Brain pericyte (primary cell): Measurements from ENCODE around the gene ESRRB.

ENCODE experiments used
- DNase-seq: peaks from one replicate; pipeline ENCODE4 v3.0.0-alpha.2; 2012; ENCODE audit warnings: low read depth, low spot score

Gene ESRRB

DNA sequence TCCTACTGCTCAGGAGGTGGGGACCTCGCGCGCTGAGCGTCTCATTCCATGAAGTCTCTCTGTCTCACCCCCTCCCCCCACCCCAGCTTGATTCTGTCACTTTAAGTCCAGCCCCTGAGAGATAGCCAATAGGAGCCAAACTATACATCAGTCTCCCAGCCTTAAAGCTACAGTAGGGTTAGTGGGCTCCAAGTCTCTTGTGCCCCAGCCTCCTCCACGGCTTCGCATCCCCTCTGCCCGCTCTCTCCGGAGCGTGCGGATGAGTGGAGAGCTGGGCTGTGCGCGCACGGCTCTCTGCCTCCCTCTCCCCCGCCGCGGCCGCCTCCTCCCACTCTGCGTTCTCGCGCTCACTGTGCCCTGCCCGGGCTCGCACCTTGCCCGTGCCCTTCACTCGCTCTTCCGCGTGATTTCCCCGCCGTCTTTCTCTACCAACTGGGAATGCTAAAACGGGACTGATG, at the start of gene ESRRB:
TSS of gene ESRRB (plus strand) at position 191 of the 458 bp plus-strand sequence. CDS start at position 456, 265 bp downstream.
- DNase-seq = no peak

DNA sequence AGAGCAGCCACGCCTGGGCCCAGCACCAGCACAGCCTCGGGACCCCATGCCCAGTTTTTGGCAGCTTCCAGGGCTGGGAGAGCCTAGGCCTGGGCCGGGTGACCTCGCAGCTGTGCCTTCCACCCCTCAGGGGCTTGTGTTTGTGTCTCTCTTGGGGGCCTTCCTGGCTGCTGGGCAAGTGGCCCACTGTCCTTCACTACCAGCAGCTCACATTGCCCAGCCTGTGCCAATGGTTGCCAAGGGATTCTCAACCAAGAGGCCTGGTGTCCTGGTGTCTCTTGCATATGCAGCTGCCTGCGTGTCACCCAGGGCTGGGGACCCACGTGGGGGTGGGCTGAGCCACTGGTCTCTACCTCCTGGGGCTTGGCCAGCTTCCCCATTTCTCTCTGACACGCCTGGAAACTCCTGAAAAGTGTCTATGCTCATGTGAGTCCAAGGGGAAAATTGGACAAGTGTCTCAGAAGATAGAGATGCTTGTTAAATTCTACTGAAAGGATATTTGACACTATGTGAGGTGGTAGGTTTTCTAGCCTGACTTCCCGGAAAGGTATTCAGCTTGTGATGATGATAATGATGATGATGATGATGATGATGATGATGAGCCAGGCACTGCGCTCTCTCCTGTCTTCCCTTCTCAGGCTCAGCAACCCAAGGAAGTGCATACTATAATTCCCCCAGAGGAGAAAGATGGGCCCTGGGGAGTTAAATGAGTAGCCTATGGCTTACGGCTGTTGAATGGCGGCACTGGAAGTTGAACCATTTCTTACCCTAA, 48.8 kb upstream of the ESRRB start:
- no peak for DNase-seq

- DNase-seq = no peak
Measured at GRCh38 chr14:76328457-76329137, 47.3 kb upstream of the ESRRB start.

DNA sequence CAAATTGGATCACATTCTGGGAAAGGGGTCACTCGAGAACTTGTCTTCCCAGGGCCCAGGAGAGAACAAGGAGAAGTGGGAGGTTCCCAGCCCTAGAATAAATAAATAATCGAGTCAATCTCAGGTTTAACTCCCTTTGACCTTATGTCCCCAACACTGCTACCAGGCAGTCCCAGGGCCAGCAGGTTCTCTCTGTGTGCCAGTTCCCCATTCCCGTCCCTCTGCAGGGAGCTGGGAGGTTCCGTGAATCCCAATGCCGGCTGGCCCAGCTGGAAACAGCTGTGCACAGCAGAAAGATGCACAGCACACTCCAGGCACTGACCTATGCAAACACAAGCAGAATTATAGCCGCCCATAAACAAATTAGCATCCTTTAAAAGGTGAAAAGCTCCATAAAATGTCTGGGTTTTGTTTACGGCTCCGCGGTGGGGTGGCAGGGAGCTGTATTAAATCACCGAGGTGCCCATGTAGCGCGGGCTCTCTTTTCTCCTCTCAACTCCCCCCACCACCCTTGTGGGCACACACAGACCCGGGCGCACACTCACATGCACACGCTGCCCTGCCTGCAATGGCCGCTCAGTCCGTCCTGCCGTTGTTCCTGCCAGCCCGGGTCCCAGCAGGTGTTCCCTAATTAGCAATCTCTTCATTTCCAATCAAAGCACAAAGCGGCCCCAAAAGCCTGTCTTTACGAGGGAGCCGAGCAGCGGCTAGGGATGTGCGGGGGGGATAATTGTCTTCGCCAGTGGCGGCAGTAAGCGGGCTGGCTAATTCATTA, 46.6 kb upstream of the ESRRB start:
- no peak for DNase-seq

DNA sequence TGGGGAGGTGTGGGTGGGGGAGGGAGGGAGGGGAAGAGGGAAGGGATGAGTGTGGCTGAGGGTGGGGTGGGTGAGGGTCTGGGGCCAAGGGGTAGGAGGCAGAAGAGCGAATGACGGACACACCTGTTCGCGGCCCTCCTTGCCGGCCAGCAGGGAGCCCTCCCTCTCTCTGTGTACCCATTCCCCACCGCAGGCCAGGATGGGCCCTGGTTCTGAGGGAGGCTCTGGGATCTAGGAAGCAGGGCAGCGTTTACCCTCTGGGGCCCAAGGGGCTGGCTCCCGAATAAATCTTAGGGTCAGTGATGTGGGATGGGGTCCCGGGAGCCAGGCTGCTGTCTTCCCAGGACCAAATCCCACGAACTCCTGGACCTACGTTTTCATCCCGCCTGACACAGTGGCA, 46.0 kb upstream of the ESRRB start:
- DNase-seq = no peak

DNA sequence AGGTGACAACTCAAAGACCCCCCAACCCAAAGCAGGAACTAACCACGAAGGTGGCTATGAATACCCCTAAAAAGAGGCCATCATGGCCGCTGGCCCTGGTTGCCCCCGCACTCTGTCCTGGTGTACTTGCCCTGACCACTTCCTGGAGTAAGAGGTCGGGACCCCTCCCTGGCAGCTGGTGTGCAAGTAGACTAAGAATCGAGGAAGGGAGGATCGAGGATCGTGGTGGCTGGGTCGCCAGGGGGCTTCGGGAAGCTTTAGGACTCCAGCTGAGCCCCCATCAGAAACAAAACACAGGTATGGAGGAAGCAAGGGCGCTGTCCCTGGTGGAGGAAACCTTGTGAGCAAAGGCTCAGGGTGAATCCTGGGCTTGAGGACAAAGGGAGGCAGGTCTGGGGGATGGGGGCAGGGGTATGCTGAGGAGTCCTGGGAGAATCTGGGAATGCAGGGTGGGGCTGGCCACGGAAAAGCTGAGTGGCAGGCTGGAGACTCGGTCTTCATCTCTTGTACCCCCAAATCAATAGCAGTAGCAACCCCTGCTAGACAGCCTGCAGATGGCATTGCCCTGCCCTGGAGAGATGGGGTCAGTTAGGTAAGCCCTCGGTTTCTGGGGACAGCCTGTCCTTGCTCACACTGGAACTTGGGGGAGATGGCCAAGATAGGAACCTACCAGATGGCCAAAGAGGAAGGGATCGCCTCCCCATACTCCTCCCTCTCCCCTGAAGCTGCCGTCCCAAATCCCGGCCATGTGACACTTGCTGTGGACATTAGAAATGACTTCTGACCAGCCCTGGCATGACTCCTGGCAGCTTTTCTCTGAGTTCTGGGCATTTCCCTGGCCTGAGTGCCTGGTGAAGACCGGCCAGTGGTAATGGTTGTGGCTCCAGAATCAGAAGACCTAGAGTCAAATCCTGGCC, 45.3 kb upstream of the ESRRB start:
- no peak for DNase-seq

- DNase-seq = no peak
Measured at GRCh38 chr14:76331328-76332011, 44.5 kb upstream of the ESRRB start.

- DNase-seq = no peak
Measured at GRCh38 chr14:76333664-76334063, 42.3 kb upstream of the ESRRB start.

GRCh38 chr14:76334316-76334715, 41.6 kb upstream of the ESRRB start:
- no peak for DNase-seq

DNA sequence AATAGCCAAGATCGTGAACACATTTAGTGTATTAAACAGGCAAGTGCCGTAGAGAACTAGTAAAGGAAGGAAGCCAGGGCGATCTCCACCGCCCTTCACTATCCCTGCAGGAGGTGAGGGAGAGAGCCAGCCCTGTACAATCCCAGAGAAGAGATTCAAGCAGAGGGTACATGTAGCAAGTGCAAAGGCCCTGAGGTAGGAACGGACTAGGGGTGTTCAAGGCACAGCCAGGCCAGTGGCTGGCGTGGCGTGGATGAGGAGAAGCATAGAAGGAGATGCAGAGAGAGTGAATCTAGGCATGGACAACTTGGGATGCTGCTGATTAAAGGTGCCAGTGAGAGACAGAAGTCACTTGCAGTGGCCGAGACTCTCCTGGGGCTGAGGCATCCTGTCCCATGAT, 39.1 kb upstream of the ESRRB start:
- no peak for DNase-seq

GRCh38 chr14:76337635-76338545, 38.0 kb upstream of the ESRRB start:
- DNase-seq = no peak

DNA sequence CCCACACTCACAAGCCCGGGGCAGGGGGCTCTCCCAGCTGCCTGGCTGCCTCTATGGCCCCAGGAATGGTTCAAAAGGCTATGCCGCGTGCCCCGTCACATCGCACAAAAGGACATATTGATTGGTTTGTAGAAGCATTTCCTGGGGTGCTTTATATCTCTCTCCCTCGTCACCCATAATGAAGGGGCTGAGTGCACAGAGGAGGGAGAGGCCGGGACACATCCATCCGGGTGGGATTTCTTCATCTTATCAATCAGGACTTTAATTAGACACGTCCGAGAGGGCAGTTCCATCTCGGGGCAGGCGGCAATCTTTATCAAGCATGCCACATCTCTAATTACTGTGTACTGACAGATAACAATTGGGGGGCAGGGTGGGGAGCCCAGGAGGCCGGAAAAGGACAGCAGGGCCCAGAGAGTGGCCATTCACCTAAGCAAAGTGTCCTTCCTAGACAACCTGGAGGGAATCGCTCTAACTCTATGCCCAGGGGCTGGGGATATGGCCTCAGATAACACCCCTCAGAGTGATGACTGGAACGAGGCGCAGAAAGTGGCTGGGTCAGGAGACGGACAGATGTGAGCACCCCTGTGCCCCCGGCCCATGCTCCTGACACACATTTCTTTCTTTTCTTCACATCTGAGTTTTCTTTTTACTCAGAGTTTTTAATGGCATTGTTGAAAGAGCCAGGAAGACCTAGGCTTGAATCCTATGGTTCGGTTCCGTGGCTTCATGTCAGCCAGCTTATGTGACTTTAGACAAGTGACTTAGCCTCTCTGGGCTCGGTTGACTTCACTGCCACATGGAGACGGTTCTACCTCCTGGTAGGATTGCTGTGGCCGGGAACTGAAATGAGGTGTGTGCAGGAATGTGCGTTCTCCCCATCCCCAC, 36.0 kb upstream of the ESRRB start:
- no peak for DNase-seq

- DNase-seq = no peak
Measured at GRCh38 chr14:76343386-76343785, 32.6 kb upstream of the ESRRB start.

- no peak for DNase-seq
Measured at GRCh38 chr14:76346391-76347160, 29.4 kb upstream of the ESRRB start.

DNA sequence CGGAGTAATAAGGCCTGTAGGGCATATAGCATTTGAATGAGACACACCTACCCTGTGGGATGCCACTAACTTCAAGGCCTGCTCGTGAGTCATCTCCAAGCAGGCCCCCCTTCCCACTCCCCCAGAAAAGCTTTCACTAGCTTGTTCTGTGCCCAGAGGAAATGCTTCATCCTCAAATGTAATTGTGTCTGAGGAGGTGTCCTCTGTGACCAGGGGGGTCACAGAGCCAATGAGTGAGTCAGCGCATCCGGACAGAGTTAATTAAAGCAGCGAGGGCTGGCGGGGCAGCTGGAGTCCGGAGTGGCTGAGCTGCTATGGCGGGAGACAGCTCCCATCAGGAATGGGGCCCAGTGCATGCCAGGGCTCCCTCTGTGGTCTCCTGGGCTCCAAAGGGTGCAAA, 27.0 kb upstream of the ESRRB start:
- no peak for DNase-seq

GRCh38 chr14:76349993-76350392, 25.9 kb upstream of the ESRRB start:
- no peak for DNase-seq

DNA sequence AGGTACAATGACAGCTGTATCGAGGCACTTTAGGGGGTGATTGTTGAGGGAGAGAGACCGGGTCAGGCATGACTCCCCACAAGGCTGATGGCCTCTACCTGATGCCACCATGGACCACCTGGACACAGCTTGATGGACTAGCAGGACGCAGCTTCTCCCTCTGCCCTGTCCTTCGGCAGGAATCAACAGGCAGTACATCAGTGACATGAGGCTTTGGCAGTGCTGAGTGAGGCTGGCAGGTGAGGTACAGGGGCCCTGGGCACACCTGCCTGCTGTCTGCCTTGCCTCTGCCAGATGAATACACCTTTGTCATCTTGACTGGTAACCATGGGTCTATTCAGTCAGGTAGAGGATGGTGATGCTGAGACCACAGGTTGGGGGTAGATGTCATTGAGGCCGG, 25.3 kb upstream of the ESRRB start:
- DNase-seq = no peak

GRCh38 chr14:76351941-76352340, 24.0 kb upstream of the ESRRB start:
- no peak for DNase-seq
